ENCODE results near the gene TBC1D22A. TPM values are rescaled to one million over a fixed set of nuclear protein-coding genes. Genes with fewer than 3 reads are reported as not detected.
A peak's percentile ranks its signal among the peaks of the same experiment; 100 is the strongest.

TBC1D22A gene
- total RNA-seq, 4 donors from 2014 or later: 18.8 to 25.2 (median 23.1) TPM

GRCh38 chr22:46827781-46828180 is 65.3 kb downstream of the TBC1D22A start:
- H3K9me3 ChIP-seq: no peaks in the 10 kb centered on the region
- ATAC-seq (no peak), DNase-seq (no peak)
- TF ChIP-seq, protein P1, sequence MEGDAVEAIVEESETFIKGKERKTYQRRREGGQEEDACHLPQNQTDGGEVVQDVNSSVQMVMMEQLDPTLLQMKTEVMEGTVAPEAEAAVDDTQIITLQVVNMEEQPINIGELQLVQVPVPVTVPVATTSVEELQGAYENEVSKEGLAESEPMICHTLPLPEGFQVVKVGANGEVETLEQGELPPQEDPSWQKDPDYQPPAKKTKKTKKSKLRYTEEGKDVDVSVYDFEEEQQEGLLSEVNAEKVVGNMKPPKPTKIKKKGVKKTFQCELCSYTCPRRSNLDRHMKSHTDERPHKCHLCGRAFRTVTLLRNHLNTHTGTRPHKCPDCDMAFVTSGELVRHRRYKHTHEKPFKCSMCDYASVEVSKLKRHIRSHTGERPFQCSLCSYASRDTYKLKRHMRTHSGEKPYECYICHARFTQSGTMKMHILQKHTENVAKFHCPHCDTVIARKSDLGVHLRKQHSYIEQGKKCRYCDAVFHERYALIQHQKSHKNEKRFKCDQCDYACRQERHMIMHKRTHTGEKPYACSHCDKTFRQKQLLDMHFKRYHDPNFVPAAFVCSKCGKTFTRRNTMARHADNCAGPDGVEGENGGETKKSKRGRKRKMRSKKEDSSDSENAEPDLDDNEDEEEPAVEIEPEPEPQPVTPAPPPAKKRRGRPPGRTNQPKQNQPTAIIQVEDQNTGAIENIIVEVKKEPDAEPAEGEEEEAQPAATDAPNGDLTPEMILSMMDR (IDR thresholded peaks at IDR 0.05 in 4 of 5, conservative IDR thresholded peaks at IDR 0.05 in 1 of 5): no peak
- TF ChIP-seq POLR2A (IDR thresholded peaks at IDR 0.05): no peak
- in situ Hi-C loops (cut with MboI; ENCODE audit: low sequenced_read_pairs in 4 of 4) (no loop called here), intact Hi-C loops (cut with DNase I; ENCODE audit: low total_unique reads) (no loop called here)
- H3K27ac ChIP-seq: no peak overlapping the region
- H3K36me3 ChIP-seq: no peaks in the 10 kb centered on the region
- no peak overlapping the region for H3K4me3 ChIP-seq
- peaks cover 22% of the 10 kb centered on the region in 2 donors for H3K4me1 ChIP-seq
- no peaks in the 10 kb centered on the region for H3K27me3 ChIP-seq

- H3K27ac ChIP-seq: no peak overlapping the region
- DNase-seq: no peak
- no peaks in the 10 kb centered on the region for H3K27me3 ChIP-seq
- no peak for ATAC-seq
- TF ChIP-seq, protein P1 (IDR thresholded peaks at IDR 0.05 in 4 of 5, conservative IDR thresholded peaks at IDR 0.05 in 1 of 5): no peak
- TF ChIP-seq POLR2A (IDR thresholded peaks at IDR 0.05): no peak
- H3K4me3 ChIP-seq: no peak overlapping the region
- in situ Hi-C loops (cut with MboI; ENCODE audit: low sequenced_read_pairs in 4 of 4) (no loop called here), intact Hi-C loops (cut with DNase I; ENCODE audit: low total_unique reads) (no loop called here)
- no peaks in the 10 kb centered on the region for H3K36me3 ChIP-seq
- H3K4me1 ChIP-seq: peaks cover 22% of the 10 kb centered on the region in 2 donors
- H3K9me3 ChIP-seq: no peaks in the 10 kb centered on the region
Observed at GRCh38 chr22:46828323-46828900, 66.0 kb downstream of the TBC1D22A start.

DNA sequence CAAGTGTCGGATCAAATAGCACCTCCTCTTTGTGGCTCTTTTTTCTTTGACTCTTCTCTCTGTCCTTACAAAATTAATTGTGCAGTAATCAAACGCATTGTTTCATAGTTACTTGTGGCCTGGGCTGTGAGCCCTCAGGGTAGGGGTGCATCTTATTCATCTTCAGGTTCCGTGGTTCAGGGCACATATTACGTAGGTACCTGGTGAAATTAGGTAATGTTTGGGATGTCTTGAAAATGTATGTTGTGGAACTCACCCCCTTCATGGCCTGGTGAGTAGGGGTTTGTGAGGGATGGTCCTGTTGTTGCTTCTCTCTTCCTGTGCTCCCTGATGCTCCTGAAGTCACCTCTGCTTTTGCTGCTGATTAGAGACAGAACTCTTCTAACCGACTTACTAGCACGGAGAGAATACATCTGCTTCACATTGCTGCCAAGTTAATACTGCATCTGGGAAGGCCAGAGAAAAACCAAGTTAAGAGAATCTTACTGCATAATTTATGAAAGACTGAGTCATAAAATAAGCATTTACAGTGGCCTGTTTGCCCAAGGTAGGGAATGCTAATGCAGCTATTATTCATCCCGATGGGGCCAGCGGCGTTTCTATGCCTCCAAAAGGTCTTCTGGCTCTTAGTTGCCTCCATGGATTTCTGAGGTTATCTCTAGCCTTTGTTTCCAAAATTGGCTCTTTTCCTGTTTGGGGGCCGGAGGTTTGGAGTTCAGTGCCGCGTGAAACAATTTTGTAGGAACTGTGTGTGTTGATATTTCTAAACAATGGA is 66.9 kb downstream of the TBC1D22A start:
- Histone ChIP-seq H3K9me3 (no peaks in the 10 kb centered on the region), H3K27me3 (no peaks in the 10 kb centered on the region), H3K4me1 (peaks cover 22% of the 10 kb centered on the region in 2 donors), H3K4me3 (no peak overlapping the region), H3K27ac (no peak overlapping the region), H3K36me3 (peaks cover 0 to under 1% of the 10 kb centered on the region in 2 donors)
- in situ Hi-C loops (cut with MboI; ENCODE audit: low sequenced_read_pairs in 4 of 4) (no loop called here), intact Hi-C loops (cut with DNase I; ENCODE audit: low total_unique reads) (no loop called here)
- DNase-seq: no peak
- no peak for TF ChIP-seq POLR2A (IDR thresholded peaks at IDR 0.05)
- TF ChIP-seq, protein P1 (IDR thresholded peaks at IDR 0.05 in 4 of 5, conservative IDR thresholded peaks at IDR 0.05 in 1 of 5): no peak
- peak in 1 of 2 donors; percentile 26 for ATAC-seq

DNA sequence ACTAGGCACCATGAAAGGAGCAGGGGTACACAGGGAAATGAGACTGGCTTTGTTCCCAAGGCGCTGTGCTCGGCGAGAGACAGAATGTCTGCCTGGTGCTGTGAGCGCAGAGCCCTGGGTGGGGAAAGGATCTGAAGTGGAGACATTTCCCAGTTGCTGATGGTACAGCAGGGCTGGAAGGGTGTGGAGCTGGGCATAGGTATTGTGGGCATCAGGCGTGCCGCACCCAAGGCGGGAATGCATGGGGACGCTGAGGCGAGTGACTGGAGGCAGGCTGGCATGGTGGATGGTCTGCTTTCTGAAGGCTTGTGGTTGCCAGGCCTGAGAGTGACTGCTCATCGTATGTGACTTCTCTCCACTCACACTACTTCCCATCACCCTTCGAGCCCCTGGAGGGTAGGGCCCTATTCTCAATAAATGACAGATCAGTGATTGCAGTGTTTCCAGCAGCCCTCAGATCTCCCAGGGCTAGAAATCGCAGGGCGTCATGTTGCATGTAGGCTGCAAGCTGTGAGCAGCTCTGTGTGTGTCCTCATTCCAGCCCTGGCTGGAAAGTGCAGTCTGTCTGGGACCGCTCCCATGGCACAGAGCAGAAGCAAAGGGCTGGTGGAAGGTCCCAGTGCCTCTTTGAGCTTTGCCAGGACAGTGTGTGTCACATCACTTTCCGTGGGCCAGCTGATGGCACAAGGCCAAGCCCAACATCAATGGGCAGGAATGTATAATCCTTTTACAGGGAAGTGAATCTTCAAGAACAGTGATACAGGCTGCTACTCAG is 67.7 kb downstream of the TBC1D22A start:
- intact Hi-C loops (cut with DNase I; ENCODE audit: low total_unique reads): no loop called here
- H3K27me3 ChIP-seq: no peaks in the 10 kb centered on the region
- ATAC-seq (no peak), DNase-seq (peak in 1 of 2 donors; percentile 41)
- peaks cover 22% of the 10 kb centered on the region in 2 donors for H3K4me1 ChIP-seq
- no peak overlapping the region for H3K4me3 ChIP-seq
- H3K27ac ChIP-seq: no peak overlapping the region
- no peak for TF ChIP-seq POLR2A (IDR thresholded peaks at IDR 0.05)
- TF ChIP-seq, protein P1 (IDR thresholded peaks at IDR 0.05 in 4 of 5, conservative IDR thresholded peaks at IDR 0.05 in 1 of 5): no peak
- peaks cover 0 to 6% (median 0%) of the 10 kb centered on the region in 3 donors for H3K9me3 ChIP-seq
- in situ Hi-C loops (cut with MboI; ENCODE audit: low sequenced_read_pairs in 4 of 4): no loop called here
- H3K36me3 ChIP-seq: peaks cover 0 to 9% of the 10 kb centered on the region in 2 donors

Data from gastrocnemius medialis (tissue), 4 donors.